Measurements from ENCODE around the gene RDH5. TPM values are rescaled to one million over a fixed set of nuclear protein-coding genes. Genes with fewer than 3 reads are reported as not detected.

The RDH5 gene
- total RNA-seq, 1 donor from 2014 or later: 3.6 TPM

- no peak for DNase-seq (ENCODE audit: low read depth)
- Histone ChIP-seq H3K36me3 (ENCODE audit: control insufficient read depth, insufficient read depth, low read length) (no peaks in the 10 kb centered on the region), H3K27me3 (ENCODE audit: control insufficient read depth, insufficient read depth, low read length) (no peaks in the 10 kb centered on the region), H3K4me3 (ENCODE audit: low read depth, low read length) (no peak overlapping the region)
- TF ChIP-seq, protein P1, sequence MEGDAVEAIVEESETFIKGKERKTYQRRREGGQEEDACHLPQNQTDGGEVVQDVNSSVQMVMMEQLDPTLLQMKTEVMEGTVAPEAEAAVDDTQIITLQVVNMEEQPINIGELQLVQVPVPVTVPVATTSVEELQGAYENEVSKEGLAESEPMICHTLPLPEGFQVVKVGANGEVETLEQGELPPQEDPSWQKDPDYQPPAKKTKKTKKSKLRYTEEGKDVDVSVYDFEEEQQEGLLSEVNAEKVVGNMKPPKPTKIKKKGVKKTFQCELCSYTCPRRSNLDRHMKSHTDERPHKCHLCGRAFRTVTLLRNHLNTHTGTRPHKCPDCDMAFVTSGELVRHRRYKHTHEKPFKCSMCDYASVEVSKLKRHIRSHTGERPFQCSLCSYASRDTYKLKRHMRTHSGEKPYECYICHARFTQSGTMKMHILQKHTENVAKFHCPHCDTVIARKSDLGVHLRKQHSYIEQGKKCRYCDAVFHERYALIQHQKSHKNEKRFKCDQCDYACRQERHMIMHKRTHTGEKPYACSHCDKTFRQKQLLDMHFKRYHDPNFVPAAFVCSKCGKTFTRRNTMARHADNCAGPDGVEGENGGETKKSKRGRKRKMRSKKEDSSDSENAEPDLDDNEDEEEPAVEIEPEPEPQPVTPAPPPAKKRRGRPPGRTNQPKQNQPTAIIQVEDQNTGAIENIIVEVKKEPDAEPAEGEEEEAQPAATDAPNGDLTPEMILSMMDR (IDR thresholded peaks at IDR 0.05; ENCODE audit: insufficient read depth, low read length, poor library complexity, severe bottlenecking): no peak
Measured at GRCh38 chr12:55760663-55761062, 40.5 kb downstream of the RDH5 start.

DNA sequence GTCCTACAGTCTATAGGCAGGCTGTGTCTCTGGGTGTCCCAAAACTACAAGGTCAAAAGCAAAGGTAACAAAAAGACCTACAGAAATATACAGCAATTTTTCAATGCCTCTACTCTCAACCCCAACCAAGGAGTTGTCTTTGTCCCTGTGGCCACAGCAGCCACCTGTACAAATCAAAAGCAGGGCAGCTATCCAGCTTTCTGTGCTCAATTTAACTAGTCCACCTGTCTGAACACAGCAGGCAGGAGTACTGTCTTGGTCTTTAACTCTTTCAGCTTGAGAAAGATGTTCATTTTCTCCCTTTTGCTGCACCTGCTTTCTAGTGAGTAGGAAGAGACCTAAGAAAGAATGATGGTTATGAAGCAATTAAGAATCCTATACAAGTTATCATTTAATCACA is 42.5 kb downstream of the RDH5 start:
- Histone ChIP-seq H3K36me3 (ENCODE audit: control insufficient read depth, insufficient read depth, low read length) (no peaks in the 10 kb centered on the region), H3K27me3 (ENCODE audit: control insufficient read depth, insufficient read depth, low read length) (no peaks in the 10 kb centered on the region), H3K4me3 (ENCODE audit: low read depth, low read length) (no peak overlapping the region)
- DNase-seq (ENCODE audit: low read depth): no peak
- TF ChIP-seq, protein P1 (IDR thresholded peaks at IDR 0.05; ENCODE audit: insufficient read depth, low read length, poor library complexity, severe bottlenecking): no peak

- no peaks in the 10 kb centered on the region for H3K27me3 ChIP-seq (ENCODE audit: control insufficient read depth, insufficient read depth, low read length)
- H3K4me3 ChIP-seq (ENCODE audit: low read depth, low read length): no peak overlapping the region
- TF ChIP-seq, protein P1 (IDR thresholded peaks at IDR 0.05; ENCODE audit: insufficient read depth, low read length, poor library complexity, severe bottlenecking): no peak
- DNase-seq (ENCODE audit: low read depth): no peak
- H3K36me3 ChIP-seq (ENCODE audit: control insufficient read depth, insufficient read depth, low read length): no peaks in the 10 kb centered on the region
Measured at GRCh38 chr12:55765736-55766290, 45.6 kb downstream of the RDH5 start.

DNA sequence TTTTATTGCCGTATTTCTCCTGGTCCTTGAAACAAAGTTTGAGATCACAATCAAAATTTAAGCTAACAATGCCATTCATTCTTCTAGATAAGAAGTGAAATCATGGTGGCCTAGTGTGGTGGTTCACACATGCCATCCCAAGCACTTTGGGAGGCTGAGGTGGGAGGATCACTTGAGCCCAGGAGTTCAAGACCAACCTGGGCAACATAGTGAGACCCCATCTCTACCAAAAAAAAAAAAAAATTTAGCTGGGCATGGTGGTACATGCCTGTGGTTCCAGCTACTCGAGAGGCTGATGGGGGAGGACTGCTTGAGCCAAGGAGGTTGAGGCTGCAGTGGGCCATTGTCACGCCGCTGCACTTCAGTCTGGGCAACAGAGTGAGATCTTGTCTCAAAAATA is 47.0 kb downstream of the RDH5 start:
- Histone ChIP-seq H3K27me3 (ENCODE audit: control insufficient read depth, insufficient read depth, low read length) (no peaks in the 10 kb centered on the region), H3K36me3 (ENCODE audit: control insufficient read depth, insufficient read depth, low read length) (no peaks in the 10 kb centered on the region), H3K4me3 (ENCODE audit: low read depth, low read length) (no peak overlapping the region)
- TF ChIP-seq, protein P1 (IDR thresholded peaks at IDR 0.05; ENCODE audit: insufficient read depth, low read length, poor library complexity, severe bottlenecking): no peak
- no peak for DNase-seq (ENCODE audit: low read depth)

GRCh38 chr12:55771736-55772135 is 51.5 kb downstream of the RDH5 start:
- Histone ChIP-seq H3K4me3 (ENCODE audit: low read depth, low read length) (no peak overlapping the region), H3K36me3 (ENCODE audit: control insufficient read depth, insufficient read depth, low read length) (no peaks in the 10 kb centered on the region), H3K27me3 (ENCODE audit: control insufficient read depth, insufficient read depth, low read length) (no peaks in the 10 kb centered on the region)
- TF ChIP-seq, protein P1 (IDR thresholded peaks at IDR 0.05; ENCODE audit: insufficient read depth, low read length, poor library complexity, severe bottlenecking): no peak
- no peak for DNase-seq (ENCODE audit: low read depth)

Other genes with a start within 250 kb of the RDH5 start
- not detected in 2 replicates for gene OR6C68, start 228.0 kb upstream of the RDH5 start, total RNA-seq
- gene OR6C4, start 170.8 kb upstream of the RDH5 start, total RNA-seq: not detected in 2 replicates
- gene OR2AP1, start 147.9 kb upstream of the RDH5 start, total RNA-seq: not detected in 2 replicates
- gene OR10P1, start 83.5 kb upstream of the RDH5 start, total RNA-seq: not detected in 2 replicates
- gene ITGA7, start 12.5 kb upstream of the RDH5 start, total RNA-seq: 2.0 and 6.4 TPM in 2 replicates
- 109 and 131 TPM in 2 replicates for gene BLOC1S1, start 4.3 kb upstream of the RDH5 start, total RNA-seq
- 1,013 and 1,149 TPM in 2 replicates for gene CD63, start 8.6 kb downstream of the RDH5 start, total RNA-seq
- gene GDF11, start 22.7 kb downstream of the RDH5 start, total RNA-seq: 5.4 and 10.7 TPM in 2 replicates
- 123 and 141 TPM in 2 replicates for gene SARNP, start 97.3 kb downstream of the RDH5 start, total RNA-seq
- gene ORMDL2, start 97.6 kb downstream of the RDH5 start, total RNA-seq: 37.0 and 42.6 TPM in 2 replicates
- 35.3 and 36.9 TPM in 2 replicates for gene DNAJC14, start 109.2 kb downstream of the RDH5 start, total RNA-seq
- 0.07 and 0.08 TPM in 2 replicates for gene MMP19, start 122.5 kb downstream of the RDH5 start, total RNA-seq
- 43.5 and 47.6 TPM in 2 replicates for gene PYM1, start 207.5 kb downstream of the RDH5 start, total RNA-seq
- gene DGKA, start 210.8 kb downstream of the RDH5 start, total RNA-seq: 59.4 and 60.9 TPM in 2 replicates
- 0.96 and 1.1 TPM in 2 replicates for gene PMEL, start 245.6 kb downstream of the RDH5 start, total RNA-seq
- 21.4 and 23.2 TPM in 2 replicates for gene CDK2, start 246.4 kb downstream of the RDH5 start, total RNA-seq

All from kidney epithelial cell (primary cell).